Panc1 (cell line): ENCODE results near the gene PPP3R2.

ENCODE experiments used
- CTCF ChIP-seq: fragments of 450-650 bp; IDR thresholded peaks from 2 replicates; pipeline ENCODE4 v1.5.1; 2017; ENCODE audit warnings: mild to moderate bottlenecking
- SIN3A ChIP-seq: IDR thresholded peaks from 2 replicates; pipeline ENCODE4 v1.6.1; 2012; ENCODE audit warnings: low read depth, mild to moderate bottlenecking, low read length, moderate library complexity, borderline replicate concordance; ENCODE audit not compliant: insufficient read depth

GRCh38 chr9:101639785-101640665 is 45.3 kb upstream of the PPP3R2 start:
- TF ChIP-seq CTCF (no peak), SIN3A (no peak)
